ENCODE data around the gene ECI2. TPM values are rescaled to one million over a fixed set of nuclear protein-coding genes. Genes with fewer than 3 reads are reported as not detected.

The ECI2 gene
- total RNA-seq, 1 donor from 2014 or later: 52.7 TPM

- peaks cover 6% of the 10 kb centered on the region for H3K27me3 Mint-ChIP-seq (ENCODE audit: low read depth)
- peaks cover 3% of the 10 kb centered on the region for H3K9me3 Mint-ChIP-seq
- TF ChIP-seq CTCF (conservative IDR thresholded peaks at IDR 0.05): no peak
- H3K27ac Mint-ChIP-seq (ENCODE audit: unreplicated experiment): no peak overlapping the region
- peak overlapping the region; percentile 88 for H3K4me3 Mint-ChIP-seq
- H3K36me3 Mint-ChIP-seq (ENCODE audit: low read depth): peaks cover 20% of the 10 kb centered on the region
- DNase-seq (ENCODE audit: low read depth, low spot score): no peak
- peaks cover 24% of the 10 kb centered on the region for H3K4me1 Mint-ChIP-seq
Observed at GRCh38 chr6:4133941-4134838, 1.2 kb downstream of the ECI2 start.

DNA sequence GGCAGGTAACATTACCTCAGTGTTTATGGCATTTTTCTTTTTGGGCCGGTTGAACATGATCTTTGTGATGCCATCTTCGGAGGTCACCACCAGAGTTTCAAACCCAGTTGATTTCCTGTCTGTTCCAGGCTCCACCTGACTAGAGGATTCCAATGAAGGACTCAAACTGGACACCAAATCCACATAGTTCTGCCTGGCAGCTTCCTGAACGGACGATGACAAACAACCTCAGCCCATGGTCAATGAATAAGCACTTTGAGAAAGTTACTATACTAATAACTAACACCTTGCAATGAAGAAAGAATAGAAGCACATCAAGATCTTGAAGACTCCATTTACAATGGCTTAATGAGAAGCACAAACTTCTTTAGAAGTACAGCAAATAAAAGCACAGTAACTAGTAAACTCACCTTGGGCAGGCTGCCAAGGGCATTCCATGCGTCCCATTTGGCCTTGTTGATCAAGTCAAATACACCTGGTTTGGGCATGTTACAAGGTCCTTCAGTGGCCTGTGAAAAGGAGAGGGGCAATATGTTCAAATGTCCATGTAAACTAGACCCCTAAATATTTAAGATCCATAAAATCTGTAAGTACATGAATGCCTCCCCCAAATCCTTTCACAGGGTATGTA lies 4.9 kb downstream of the ECI2 start:
- Mint-ChIP-seq H3K9me3 (peaks cover 3% of the 10 kb centered on the region), H3K27me3 (ENCODE audit: low read depth) (no peaks in the 10 kb centered on the region), H3K36me3 (ENCODE audit: low read depth) (peaks cover 30% of the 10 kb centered on the region), H3K27ac (ENCODE audit: unreplicated experiment) (no peak overlapping the region), H3K4me3 (peak overlapping the region; percentile 12), H3K4me1 (peaks cover 17% of the 10 kb centered on the region)
- no peak for TF ChIP-seq CTCF (conservative IDR thresholded peaks at IDR 0.05)
- DNase-seq (ENCODE audit: low read depth, low spot score): no peak

- no peak for TF ChIP-seq CTCF (conservative IDR thresholded peaks at IDR 0.05)
- H3K4me3 Mint-ChIP-seq: no peak overlapping the region
- H3K27ac Mint-ChIP-seq (ENCODE audit: unreplicated experiment): no peak overlapping the region
- peaks cover 16% of the 10 kb centered on the region for H3K4me1 Mint-ChIP-seq
- DNase-seq (ENCODE audit: low read depth, low spot score): no peak
- H3K27me3 Mint-ChIP-seq (ENCODE audit: low read depth): no peaks in the 10 kb centered on the region
- peaks cover 30% of the 10 kb centered on the region for H3K36me3 Mint-ChIP-seq (ENCODE audit: low read depth)
- H3K9me3 Mint-ChIP-seq: peaks cover 3% of the 10 kb centered on the region
Observed at GRCh38 chr6:4129446-4129845, 5.9 kb downstream of the ECI2 start.

DNA sequence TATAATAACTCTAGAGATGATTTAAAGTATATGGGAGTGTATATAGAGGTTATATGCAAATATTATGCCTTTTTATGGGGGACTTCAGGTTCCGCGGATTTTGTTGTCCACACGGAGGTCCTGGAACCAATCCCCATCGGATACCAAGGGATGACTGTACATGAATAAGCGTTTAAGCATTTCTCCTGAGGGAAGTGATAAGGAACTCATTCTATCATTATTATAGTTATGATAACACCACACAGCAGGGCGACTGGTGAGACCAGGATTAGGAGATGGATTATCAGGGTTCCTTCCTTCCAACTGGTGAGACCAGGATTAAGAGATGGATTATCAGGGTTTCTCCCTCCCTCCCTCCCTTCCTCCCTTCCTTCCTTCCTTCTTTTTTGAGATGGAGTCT lies 6.6 kb downstream of the ECI2 start:
- DNase-seq (ENCODE audit: low read depth, low spot score): no peak
- Mint-ChIP-seq H3K4me1 (peaks cover 9% of the 10 kb centered on the region), H3K4me3 (no peak overlapping the region), H3K36me3 (ENCODE audit: low read depth) (peaks cover 30% of the 10 kb centered on the region), H3K9me3 (peaks cover 3% of the 10 kb centered on the region), H3K27me3 (ENCODE audit: low read depth) (no peaks in the 10 kb centered on the region), H3K27ac (ENCODE audit: unreplicated experiment) (no peak overlapping the region)
- no peak for TF ChIP-seq CTCF (conservative IDR thresholded peaks at IDR 0.05)

- no peaks in the 10 kb centered on the region for H3K27me3 Mint-ChIP-seq (ENCODE audit: low read depth)
- no peak for TF ChIP-seq CTCF (conservative IDR thresholded peaks at IDR 0.05)
Observed at GRCh38 chr6:4128072-4128471, 7.3 kb downstream of the ECI2 start.

More at GRCh38 chr6:4128072-4128471, 7.3 kb downstream of the ECI2 start:
- peaks cover 29% of the 10 kb centered on the region for H3K36me3 Mint-ChIP-seq (ENCODE audit: low read depth)
- H3K4me1 Mint-ChIP-seq: peaks cover 3% of the 10 kb centered on the region
- no peak for DNase-seq (ENCODE audit: low read depth, low spot score)
- no peak overlapping the region for H3K27ac Mint-ChIP-seq (ENCODE audit: unreplicated experiment)
- H3K9me3 Mint-ChIP-seq: peaks cover 3% of the 10 kb centered on the region
- no peak overlapping the region for H3K4me3 Mint-ChIP-seq
